ENCODE data around the gene WASF2.

DNA sequence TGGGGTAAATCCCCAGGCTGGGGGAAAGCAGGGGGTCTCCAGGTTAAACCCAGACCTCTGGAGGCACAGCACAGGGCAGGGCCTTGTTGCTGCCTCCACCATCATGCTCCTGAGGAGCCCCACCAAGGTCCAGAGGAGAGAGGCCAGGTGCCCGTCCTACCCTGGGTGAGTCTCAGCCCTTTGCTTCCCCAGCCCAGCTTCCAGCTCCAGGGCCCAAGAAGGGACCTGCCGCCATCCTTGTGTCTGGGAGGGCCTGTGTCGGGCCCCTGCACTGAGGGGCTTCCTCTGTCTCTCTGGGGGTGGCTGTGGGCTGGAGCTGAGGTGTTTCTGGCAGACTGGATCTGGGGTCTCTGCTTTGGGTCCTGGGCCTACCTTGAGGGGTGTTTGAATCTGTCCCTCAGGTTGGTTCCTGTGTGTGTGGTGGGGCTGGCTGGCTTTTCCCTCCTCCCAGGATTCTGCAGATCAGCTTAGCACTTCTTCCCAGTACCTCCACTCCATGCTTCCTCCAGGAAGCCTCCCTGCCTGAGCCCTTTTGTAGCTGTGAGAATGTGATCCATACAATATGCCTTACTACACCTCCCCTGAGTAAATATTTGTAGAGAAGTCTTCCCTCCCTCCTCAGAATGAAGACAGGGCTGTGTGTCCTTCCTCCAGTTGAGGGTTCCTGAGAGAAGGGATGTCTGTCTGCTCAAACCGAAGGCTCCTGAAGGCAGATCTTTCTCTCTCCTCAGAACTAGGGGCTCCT, 91.4 kb downstream of the WASF2 start:
- TF ChIP-seq, protein P1, sequence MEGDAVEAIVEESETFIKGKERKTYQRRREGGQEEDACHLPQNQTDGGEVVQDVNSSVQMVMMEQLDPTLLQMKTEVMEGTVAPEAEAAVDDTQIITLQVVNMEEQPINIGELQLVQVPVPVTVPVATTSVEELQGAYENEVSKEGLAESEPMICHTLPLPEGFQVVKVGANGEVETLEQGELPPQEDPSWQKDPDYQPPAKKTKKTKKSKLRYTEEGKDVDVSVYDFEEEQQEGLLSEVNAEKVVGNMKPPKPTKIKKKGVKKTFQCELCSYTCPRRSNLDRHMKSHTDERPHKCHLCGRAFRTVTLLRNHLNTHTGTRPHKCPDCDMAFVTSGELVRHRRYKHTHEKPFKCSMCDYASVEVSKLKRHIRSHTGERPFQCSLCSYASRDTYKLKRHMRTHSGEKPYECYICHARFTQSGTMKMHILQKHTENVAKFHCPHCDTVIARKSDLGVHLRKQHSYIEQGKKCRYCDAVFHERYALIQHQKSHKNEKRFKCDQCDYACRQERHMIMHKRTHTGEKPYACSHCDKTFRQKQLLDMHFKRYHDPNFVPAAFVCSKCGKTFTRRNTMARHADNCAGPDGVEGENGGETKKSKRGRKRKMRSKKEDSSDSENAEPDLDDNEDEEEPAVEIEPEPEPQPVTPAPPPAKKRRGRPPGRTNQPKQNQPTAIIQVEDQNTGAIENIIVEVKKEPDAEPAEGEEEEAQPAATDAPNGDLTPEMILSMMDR (IDR thresholded peaks at IDR 0.05; ENCODE audit: low read depth, low read length), result no peak
- no peak for TF ChIP-seq POLR2A (IDR thresholded peaks at IDR 0.05; ENCODE audit: extremely low read depth, insufficient read length)
